ENCODE data around the gene TIFAB.
A peak's percentile ranks its signal among the peaks of the same experiment; 100 is the strongest.

Gene TIFAB

DNA sequence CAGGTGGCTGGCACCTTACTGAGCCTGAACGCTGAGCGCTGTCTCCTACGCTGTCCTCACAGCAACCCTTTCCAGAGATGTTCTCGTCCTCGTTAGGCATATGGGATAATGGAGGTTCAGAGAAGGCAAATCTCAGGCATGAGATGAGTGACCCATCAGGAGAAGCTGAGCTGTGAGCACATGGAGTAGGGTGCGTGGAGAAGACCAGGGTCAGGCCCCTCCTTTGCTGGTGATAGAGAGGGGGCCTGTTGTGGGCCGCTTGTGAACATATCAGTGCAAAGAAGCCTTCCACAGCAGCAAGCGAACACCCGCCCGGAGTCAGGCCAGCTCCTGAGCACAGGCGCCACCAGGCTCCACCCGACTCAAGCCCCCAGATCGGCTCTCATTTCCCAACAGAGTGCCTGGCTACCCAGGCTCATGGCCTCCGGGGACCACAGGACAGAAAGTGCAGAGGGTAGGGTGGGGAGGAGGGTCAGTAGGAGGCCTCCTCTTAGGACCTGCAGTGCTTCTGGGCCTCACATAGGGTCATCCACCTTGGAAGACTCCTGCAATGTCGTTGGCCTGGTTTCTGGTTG lies 15.0 kb upstream of the TIFAB start:
- DNase-seq (ENCODE audit: low spot score): no peak
- no peak for TF ChIP-seq CTCF (IDR thresholded peaks at IDR 0.05; ENCODE audit: extremely low read depth, insufficient read depth, missing control alignments)
- in situ Hi-C loops (cut with MboI; ENCODE audit: low pct_unique_long_range_greater_than_20kb, low sequenced_read_pairs, unreplicated experiment): loop anchor here (10.0 kb wide), 1 partner anchor 368 kb away; the partner anchor contains the start of gene SLC25A48

DNA sequence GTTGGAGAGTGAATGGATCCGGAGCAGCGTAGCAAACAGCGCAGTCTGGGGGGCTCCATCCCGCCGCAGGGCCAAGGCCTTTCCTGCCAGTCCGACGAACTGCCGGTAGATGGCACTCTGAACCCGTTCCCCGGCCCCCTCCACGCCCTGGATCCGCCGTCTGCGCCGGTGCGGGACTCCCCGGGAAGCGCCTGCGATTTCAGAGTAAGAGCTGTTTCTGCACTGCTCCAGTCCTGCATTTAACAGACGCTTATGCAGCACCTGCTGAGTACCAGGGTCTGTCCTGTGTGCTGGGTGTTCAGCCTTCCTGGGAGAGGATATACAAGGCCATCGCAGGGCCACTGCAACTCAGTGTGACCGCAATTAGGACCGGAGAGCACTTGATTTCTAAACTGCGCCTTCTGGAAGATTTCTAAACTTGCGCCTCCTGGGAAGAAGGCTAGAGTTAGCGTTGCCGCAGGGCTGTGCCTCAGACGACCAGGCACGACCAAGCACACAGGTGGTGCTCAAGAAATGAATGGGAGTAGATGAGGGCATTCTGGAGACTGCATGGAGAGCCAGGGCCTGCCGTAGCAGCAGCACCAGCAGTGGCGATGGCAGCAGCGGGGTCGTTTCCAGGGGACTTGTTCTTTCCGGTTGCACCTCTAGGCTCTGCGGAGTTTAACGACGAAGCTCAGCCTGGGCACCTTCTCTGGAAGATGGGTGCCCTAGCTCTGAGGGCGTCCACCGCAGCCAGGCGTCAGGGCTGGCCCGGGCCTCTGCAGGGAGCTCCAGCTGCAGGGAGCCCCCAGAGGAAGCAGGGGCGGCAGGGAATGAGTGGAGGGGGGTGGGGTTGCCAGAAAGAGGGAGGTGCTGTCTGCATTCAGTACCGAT lies 14.3 kb upstream of the TIFAB start:
- TF ChIP-seq CTCF (IDR thresholded peaks at IDR 0.05; ENCODE audit: extremely low read depth, insufficient read depth, missing control alignments): peak; percentile 89
- in situ Hi-C loops (cut with MboI; ENCODE audit: low pct_unique_long_range_greater_than_20kb, low sequenced_read_pairs, unreplicated experiment): loop anchor here (10.0 kb wide), 1 partner anchor 368 kb away; the partner anchor contains the start of gene SLC25A48
- peak; percentile 79 for DNase-seq (ENCODE audit: low spot score)

DNA sequence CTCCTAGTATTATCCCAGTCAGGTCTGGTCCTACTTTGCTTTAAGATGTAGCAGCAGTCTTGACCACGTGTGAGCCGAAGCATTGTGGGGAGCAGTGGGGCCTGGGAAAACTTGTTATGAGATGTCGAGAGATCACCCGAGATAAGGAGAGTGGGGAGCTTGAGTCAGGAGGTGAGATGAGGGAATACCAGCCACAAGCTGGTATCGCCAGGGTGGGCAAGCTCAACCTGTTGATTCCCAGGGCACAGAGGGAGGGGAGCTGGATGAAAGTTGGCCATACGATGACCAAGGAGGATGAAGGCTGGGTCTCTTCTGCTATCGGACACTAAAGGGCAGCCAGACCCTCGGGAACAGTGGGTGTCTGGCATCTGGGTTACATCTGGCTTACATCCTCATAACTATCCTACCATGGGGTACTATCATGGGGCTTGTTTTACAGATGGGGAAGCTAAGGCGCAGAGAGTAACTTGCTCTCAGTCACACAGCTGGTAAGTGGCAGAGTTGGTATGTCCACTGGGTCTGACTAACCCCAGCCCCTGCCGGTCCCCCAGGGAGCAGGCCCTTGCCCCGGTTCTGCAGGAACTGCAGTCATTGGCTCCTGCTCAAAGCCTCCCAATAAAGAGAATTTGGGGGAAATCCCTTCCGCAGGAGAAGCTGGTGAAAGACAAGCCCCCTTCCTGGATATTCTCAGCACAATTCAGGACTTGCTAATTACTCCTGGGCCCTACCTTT lies 13.4 kb upstream of the TIFAB start:
- TF ChIP-seq CTCF (IDR thresholded peaks at IDR 0.05; ENCODE audit: extremely low read depth, insufficient read depth, missing control alignments): peak; percentile 14
- in situ Hi-C loops (cut with MboI; ENCODE audit: low pct_unique_long_range_greater_than_20kb, low sequenced_read_pairs, unreplicated experiment): loop anchor here (10.0 kb wide), 1 partner anchor 369 kb away; the partner anchor contains the start of gene SLC25A48
- DNase-seq (ENCODE audit: low spot score): no peak

DNA sequence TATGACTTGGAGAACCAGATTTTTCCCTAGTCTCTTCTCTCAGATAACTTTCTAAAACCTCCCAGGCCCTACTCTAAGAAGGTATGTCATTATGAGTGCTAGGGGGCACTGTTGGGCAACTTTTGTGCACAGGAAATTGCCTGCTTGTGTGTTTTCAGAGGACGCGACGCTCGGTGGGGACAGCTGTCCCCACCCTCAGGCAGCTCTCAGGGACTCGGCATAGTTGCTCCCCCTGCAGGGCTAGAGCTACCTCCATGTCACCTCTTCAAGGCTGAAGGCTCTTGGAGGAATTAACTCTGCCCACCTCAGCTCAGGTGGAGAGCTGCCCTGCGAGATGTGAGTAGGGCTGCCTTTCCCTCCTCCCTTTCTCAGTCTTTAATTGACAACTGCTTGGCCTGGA lies 10.2 kb upstream of the TIFAB start:
- in situ Hi-C loops (cut with MboI; ENCODE audit: low pct_unique_long_range_greater_than_20kb, low sequenced_read_pairs, unreplicated experiment): loop anchor here (10.0 kb wide), 1 partner anchor 372 kb away; the partner anchor contains the start of gene SLC25A48
- peak; percentile 53 for TF ChIP-seq CTCF (IDR thresholded peaks at IDR 0.05; ENCODE audit: extremely low read depth, insufficient read depth, missing control alignments)
- DNase-seq (ENCODE audit: low spot score): peak; percentile 79

GRCh38 chr5:135461481-135462151 lies 9.5 kb upstream of the TIFAB start:
- in situ Hi-C loops (cut with MboI; ENCODE audit: low pct_unique_long_range_greater_than_20kb, low sequenced_read_pairs, unreplicated experiment): loop anchor here (10.0 kb wide), 1 partner anchor 373 kb away; the partner anchor contains the start of gene SLC25A48
- no peak for DNase-seq (ENCODE audit: low spot score)
- TF ChIP-seq CTCF (IDR thresholded peaks at IDR 0.05; ENCODE audit: extremely low read depth, insufficient read depth, missing control alignments): no peak

All from GM13977 (cell line).